ENCODE measurements around the gene LUC7L. TPM values are rescaled to one million over a fixed set of nuclear protein-coding genes. Genes with fewer than 3 reads are reported as not detected.
A peak's percentile ranks its signal among the peaks of the same experiment; 100 is the strongest.
"Not testable (repeated sequence)": the region's sequence is repeated elsewhere in the genome, so short reads cannot be mapped to it uniquely, and the experiment has no call there.

Gene LUC7L
- total RNA-seq, 1 experiment from 2014 or later: 79.3 TPM

GRCh38 chr16:240559-240958 is 11.3 kb upstream of the LUC7L start:
- Mint-ChIP-seq H3K36me3 (ENCODE audit: insufficient read depth, unreplicated experiment) (peaks cover 11% of the 10 kb centered on the region), H3K4me3 (ENCODE audit: low read depth, unreplicated experiment) (no peak overlapping the region), H3K9me3 (ENCODE audit: low read depth, unreplicated experiment) (no peaks in the 10 kb centered on the region), H3K27ac (ENCODE audit: unreplicated experiment) (no peak overlapping the region), H3K4me1 (ENCODE audit: low read depth, unreplicated experiment) (no peaks in the 10 kb centered on the region), H3K27me3 (ENCODE audit: unreplicated experiment) (no peaks in the 10 kb centered on the region)
- CTCF ChIA-PET: interaction anchor here (0.7 kb wide), 2 partner anchors 12 to 31 kb away, joined by 3 to 5 read pairs; no protein-coding TSS in a partner anchor
- BruUV-seq (replicated peaks): no TSS peak
- intact Hi-C loops (cut with micrococcal nuclease; ENCODE audit: unreplicated experiment): no loop called here
- no peak for TF ChIP-seq CTCF (IDR thresholded peaks at IDR 0.05; ENCODE audit: unreplicated experiment)
- DNase-seq: no peak

GRCh38 chr16:239948-240277 is 10.7 kb upstream of the LUC7L start:
- intact Hi-C loops (cut with micrococcal nuclease; ENCODE audit: unreplicated experiment): no loop called here
- Mint-ChIP-seq H3K4me3 (ENCODE audit: low read depth, unreplicated experiment) (no peak overlapping the region), H3K27me3 (ENCODE audit: unreplicated experiment) (no peaks in the 10 kb centered on the region), H3K9me3 (ENCODE audit: low read depth, unreplicated experiment) (no peaks in the 10 kb centered on the region), H3K27ac (ENCODE audit: unreplicated experiment) (peak overlapping the region; percentile 42), H3K36me3 (ENCODE audit: insufficient read depth, unreplicated experiment) (peaks cover 18% of the 10 kb centered on the region), H3K4me1 (ENCODE audit: low read depth, unreplicated experiment) (no peaks in the 10 kb centered on the region)
- no peak for TF ChIP-seq CTCF (IDR thresholded peaks at IDR 0.05; ENCODE audit: unreplicated experiment)
- CTCF ChIA-PET: interaction anchor here (0.7 kb wide), 1 partner anchor 70 kb away, joined by 7 read pairs; no protein-coding TSS in a partner anchor
- no TSS peak for BruUV-seq (replicated peaks)
- DNase-seq: no peak

GRCh38 chr16:234468-235305 is 5.4 kb upstream of the LUC7L start, which contains the start of gene FAM234A:
Gene FAM234A, plus strand, starts transcription at chr16:234821. Its CDS starts 19,593 bp downstream, at chr16:254414.
- H3K4me1 Mint-ChIP-seq (ENCODE audit: low read depth, unreplicated experiment): no peaks in the 10 kb centered on the region
- intact Hi-C loops (cut with micrococcal nuclease; ENCODE audit: unreplicated experiment): no loop called here
- peak; percentile 98 for DNase-seq
- no peaks in the 10 kb centered on the region for H3K9me3 Mint-ChIP-seq (ENCODE audit: low read depth, unreplicated experiment)
- no TSS peak for BruUV-seq (replicated peaks)
- peak; percentile 65 for TF ChIP-seq CTCF (IDR thresholded peaks at IDR 0.05; ENCODE audit: unreplicated experiment)
- H3K36me3 Mint-ChIP-seq (ENCODE audit: insufficient read depth, unreplicated experiment): peaks cover 25% of the 10 kb centered on the region
- H3K4me3 Mint-ChIP-seq (ENCODE audit: low read depth, unreplicated experiment): peak within 1 kb of the TSS; percentile 90
- H3K27ac Mint-ChIP-seq (ENCODE audit: unreplicated experiment): peak within 1 kb of the TSS; percentile 93
- H3K27me3 Mint-ChIP-seq (ENCODE audit: unreplicated experiment): no peaks in the 10 kb centered on the region
- CTCF ChIA-PET: interaction anchor here (0.6 to 1.9 kb wide), 6 partner anchors 15 to 621 kb away, joined by 3 to 18 read pairs (median 6); partner anchors contain the start of gene AXIN1

- no peaks in the 10 kb centered on the region for H3K27me3 Mint-ChIP-seq (ENCODE audit: unreplicated experiment)
- CTCF ChIA-PET: no interaction called here
These were observed 1.7 kb upstream of the LUC7L start for GRCh38 chr16:230949-231348.

GRCh38 chr16:230351-230750 is 1.1 kb upstream of the LUC7L start:
- BruUV-seq (replicated peaks); H3K4me1 Mint-ChIP-seq (ENCODE audit: low read depth, unreplicated experiment); DNase-seq; H3K9me3 Mint-ChIP-seq (ENCODE audit: low read depth, unreplicated experiment); H3K27me3 Mint-ChIP-seq (ENCODE audit: unreplicated experiment); H3K27ac Mint-ChIP-seq (ENCODE audit: unreplicated experiment); intact Hi-C loops (cut with micrococcal nuclease; ENCODE audit: unreplicated experiment): not testable (repeated sequence)
- Mint-ChIP-seq H3K4me3 (ENCODE audit: low read depth, unreplicated experiment) (peak overlapping the region; percentile 94), H3K36me3 (ENCODE audit: insufficient read depth, unreplicated experiment) (peaks cover 59% of the 10 kb centered on the region)
- CTCF ChIA-PET: interaction anchor here (0.9 kb wide), 1 partner anchor 17 kb away, joined by 3 read pairs; no protein-coding TSS in a partner anchor

More at GRCh38 chr16:230949-231348, 1.7 kb upstream of the LUC7L start:
- no peak for DNase-seq
- peaks cover 57% of the 10 kb centered on the region for H3K36me3 Mint-ChIP-seq (ENCODE audit: insufficient read depth, unreplicated experiment)
- no peak for TF ChIP-seq CTCF (IDR thresholded peaks at IDR 0.05; ENCODE audit: unreplicated experiment)
- no peaks in the 10 kb centered on the region for H3K9me3 Mint-ChIP-seq (ENCODE audit: low read depth, unreplicated experiment)
- intact Hi-C loops (cut with micrococcal nuclease; ENCODE audit: unreplicated experiment): no loop called here
- BruUV-seq (replicated peaks): no TSS peak
- peak overlapping the region; percentile 94 for H3K4me3 Mint-ChIP-seq (ENCODE audit: low read depth, unreplicated experiment)
- H3K4me1 Mint-ChIP-seq (ENCODE audit: low read depth, unreplicated experiment): peaks cover 10% of the 10 kb centered on the region
- no peak overlapping the region for H3K27ac Mint-ChIP-seq (ENCODE audit: unreplicated experiment)

Measured in Calu3 (cell line).